ENCODE data around the gene IKZF4. TPM values are rescaled to one million over a fixed set of nuclear protein-coding genes. Genes with fewer than 3 reads are reported as not detected.

The IKZF4 gene
- total RNA-seq, result 1 to 10 TPM in 5 of 6 experiments, under 1 TPM in 1; 0.99 to 2.6 (median 2.3) TPM
- long read RNA-seq, partial matches to known transcripts, result 0 of 1 reads
- long read RNA-seq, other reads (novel, unspliced or antisense), result 1 of 1 reads

GRCh38 chr12:56020423-56021184, at the start of gene IKZF4:
Gene IKZF4 (plus strand): TSS chr12:56021043. CDS start chr12:56021494, 451 bp downstream.
- TF ChIP-seq POLR2A (IDR thresholded peaks at IDR 0.05), result no peak
- TF ChIP-seq, protein P1, sequence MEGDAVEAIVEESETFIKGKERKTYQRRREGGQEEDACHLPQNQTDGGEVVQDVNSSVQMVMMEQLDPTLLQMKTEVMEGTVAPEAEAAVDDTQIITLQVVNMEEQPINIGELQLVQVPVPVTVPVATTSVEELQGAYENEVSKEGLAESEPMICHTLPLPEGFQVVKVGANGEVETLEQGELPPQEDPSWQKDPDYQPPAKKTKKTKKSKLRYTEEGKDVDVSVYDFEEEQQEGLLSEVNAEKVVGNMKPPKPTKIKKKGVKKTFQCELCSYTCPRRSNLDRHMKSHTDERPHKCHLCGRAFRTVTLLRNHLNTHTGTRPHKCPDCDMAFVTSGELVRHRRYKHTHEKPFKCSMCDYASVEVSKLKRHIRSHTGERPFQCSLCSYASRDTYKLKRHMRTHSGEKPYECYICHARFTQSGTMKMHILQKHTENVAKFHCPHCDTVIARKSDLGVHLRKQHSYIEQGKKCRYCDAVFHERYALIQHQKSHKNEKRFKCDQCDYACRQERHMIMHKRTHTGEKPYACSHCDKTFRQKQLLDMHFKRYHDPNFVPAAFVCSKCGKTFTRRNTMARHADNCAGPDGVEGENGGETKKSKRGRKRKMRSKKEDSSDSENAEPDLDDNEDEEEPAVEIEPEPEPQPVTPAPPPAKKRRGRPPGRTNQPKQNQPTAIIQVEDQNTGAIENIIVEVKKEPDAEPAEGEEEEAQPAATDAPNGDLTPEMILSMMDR (IDR thresholded peaks at IDR 0.05), result no peak
- intact Hi-C loops (cut with DNase I), result no loop called here
- WGBS (ENCODE audit: insufficient coverage, low coverage, low lambda C conversion rate, missing lambda C conversion rate), result 30% methylated on average over 4 of the region's 10 CpGs
- no peak within 1 kb of the TSS for H3K4me3 ChIP-seq
- no peaks in the 10 kb centered on the region for H3K4me1 ChIP-seq
- DNase-seq (no peak), ATAC-seq (peak; percentile 37 to 56 (median 43))
- no peaks in the 10 kb centered on the region for H3K27me3 ChIP-seq
- no peak within 1 kb of the TSS for H3K27ac ChIP-seq
- no peaks in the 10 kb centered on the region for H3K9me3 ChIP-seq
- no peaks in the 10 kb centered on the region for H3K36me3 ChIP-seq

- H3K27ac ChIP-seq, result peak overlapping the region; percentile 80 to 83 (median 81)
- intact Hi-C loops (cut with DNase I), result no loop called here
- no peak overlapping the region for H3K4me3 ChIP-seq
- H3K4me1 ChIP-seq, result peaks cover 0 to 23% (median 5%) of the 10 kb centered on the region in 4 donors
- DNase-seq, result no peak
- H3K9me3 ChIP-seq, result no peaks in the 10 kb centered on the region
- 23% methylated on average over 2 of the region's 3 CpGs for WGBS (ENCODE audit: insufficient coverage, low coverage, low lambda C conversion rate, missing lambda C conversion rate)
- H3K36me3 ChIP-seq, result no peaks in the 10 kb centered on the region
- ATAC-seq, result no peak
- H3K27me3 ChIP-seq, result no peaks in the 10 kb centered on the region
- TF ChIP-seq, protein P1 (IDR thresholded peaks at IDR 0.05), result no peak
- TF ChIP-seq POLR2A (IDR thresholded peaks at IDR 0.05), result no peak
Observed at GRCh38 chr12:55972042-55972441, 48.8 kb upstream of the IKZF4 start.

DNA sequence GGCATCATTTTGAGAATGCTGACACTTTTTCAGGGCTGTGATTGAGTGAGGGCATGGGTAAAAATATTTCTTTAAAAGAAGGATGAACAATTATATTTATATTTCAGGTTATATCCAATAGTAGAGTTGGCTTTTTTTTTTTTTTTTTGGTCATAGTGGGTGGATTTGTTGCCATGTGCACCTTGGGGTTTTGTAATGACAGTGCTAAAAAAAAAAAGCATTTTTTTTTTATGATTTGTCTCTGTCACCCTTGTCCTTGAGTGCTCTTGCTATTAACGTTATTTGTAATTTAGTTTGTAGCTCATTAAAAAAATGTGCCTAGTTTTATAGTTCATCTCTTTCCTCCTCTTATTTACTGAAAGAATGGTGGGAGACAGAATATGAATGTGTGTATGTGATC, 48.4 kb upstream of the IKZF4 start:
- peaks cover 0 to 19% (median 5%) of the 10 kb centered on the region in 4 donors for H3K4me1 ChIP-seq
- peak overlapping the region; percentile 34 to 67 (median 56) for H3K4me3 ChIP-seq
- no peaks in the 10 kb centered on the region for H3K27me3 ChIP-seq

DNA sequence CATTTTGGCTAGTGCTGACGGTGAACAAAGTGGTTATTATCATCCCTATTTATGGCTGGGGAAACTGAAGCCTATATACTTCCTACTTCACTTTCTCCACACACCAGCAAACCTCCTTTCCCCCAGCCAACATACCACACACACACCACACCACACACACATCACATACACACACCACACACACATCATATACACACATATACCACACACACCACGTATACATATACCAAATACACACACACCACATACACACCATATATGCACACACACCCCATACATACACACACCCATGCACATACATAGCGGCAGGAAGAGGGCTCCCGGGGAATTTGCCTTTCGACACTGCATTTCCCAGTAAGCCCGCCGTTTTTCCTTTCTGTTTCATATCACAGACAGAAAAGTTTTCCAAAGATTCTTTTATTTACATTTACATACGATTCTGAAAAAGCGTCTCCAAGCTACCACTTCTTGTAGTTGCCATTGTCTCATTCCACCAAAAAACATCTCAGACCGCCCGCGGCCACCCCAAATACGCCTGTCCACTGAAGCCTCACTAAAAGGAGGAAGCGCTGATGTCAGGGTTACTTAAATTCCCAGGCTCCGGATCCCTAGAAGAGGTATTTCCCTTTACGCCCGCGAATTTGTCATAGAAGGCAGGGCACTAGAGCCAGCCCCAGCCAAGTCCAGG, 47.8 kb upstream of the IKZF4 start:
- no peaks in the 10 kb centered on the region for H3K27me3 ChIP-seq
- no peaks in the 10 kb centered on the region for H3K36me3 ChIP-seq
- H3K9me3 ChIP-seq, result no peaks in the 10 kb centered on the region
- WGBS (ENCODE audit: insufficient coverage, low coverage, low lambda C conversion rate, missing lambda C conversion rate), result 3% methylated on average over 14 of the region's 18 CpGs
- H3K4me3 ChIP-seq, result peak overlapping the region; percentile 34 to 67 (median 56)
- peak overlapping the region; percentile 80 to 83 (median 81) for H3K27ac ChIP-seq
- H3K4me1 ChIP-seq, result peaks cover 0 to 16% (median 5%) of the 10 kb centered on the region in 4 donors
- ATAC-seq (peak in 1 of 4 donors; percentile 1), DNase-seq (no peak)
- intact Hi-C loops (cut with DNase I), result no loop called here
- TF ChIP-seq, protein P1 (IDR thresholded peaks at IDR 0.05), result no peak
- TF ChIP-seq POLR2A (IDR thresholded peaks at IDR 0.05), result peak; percentile 74

More for the DNA sequence above, 48.4 kb upstream of the IKZF4 start:
- H3K27ac ChIP-seq, result peak overlapping the region; percentile 80 to 83 (median 81)
- intact Hi-C loops (cut with DNase I), result no loop called here
- ATAC-seq (no peak), DNase-seq (no peak)
- 13% methylated on average over 1 of the region's 1 CpG for WGBS (ENCODE audit: insufficient coverage, low coverage, low lambda C conversion rate, missing lambda C conversion rate)
- TF ChIP-seq POLR2A (IDR thresholded peaks at IDR 0.05), result no peak
- TF ChIP-seq, protein P1 (IDR thresholded peaks at IDR 0.05), result no peak
- no peaks in the 10 kb centered on the region for H3K36me3 ChIP-seq
- H3K9me3 ChIP-seq, result no peaks in the 10 kb centered on the region
